K562 (cell line): ENCODE data around the gene KLHDC7B.

Source experiments
- ATF3 ChIP-seq, 2 experiments: fragments of 450-650 bp in 1 of 2; sonication (generic) in 1 of 2; formaldehyde crosslinking in 1 of 2; IDR thresholded peaks in 1 of 2; conservative IDR thresholded peaks in 1 of 2; 2 replicates each; pipeline versions ENCODE4 v1.6.1 to v1.8.1; 2016 to 2023; ENCODE audit warnings: mild to moderate bottlenecking in 2 of 2, moderate library complexity in 2 of 2, inconsistent platforms in 1 of 2, missing genetic modification reagents in 1 of 2
- CREB1 ChIP-seq, 2 experiments: sonication (generic) in 1 of 2; formaldehyde crosslinking in 1 of 2; IDR thresholded peaks; 2 replicates each; pipeline versions ENCODE4 v1.6.1 to v1.8.0; 2012 to 2022; ENCODE audit warnings: inconsistent platforms in 1 of 2, mild to moderate bottlenecking in 1 of 2, missing genetic modification reagents in 1 of 2, moderate library complexity in 1 of 2
- CTCF ChIP-seq, 3 experiments: IDR thresholded peaks in 2 of 3; conservative IDR thresholded peaks in 1 of 3; 2 replicates each; pipeline ENCODE4 v1.5.1; 2011 to 2012; ENCODE audit warnings: low read length in 3 of 3, mild to moderate bottlenecking in 3 of 3, control low read depth in 2 of 3, improper control_type of control experiment in 1 of 3, inconsistent platforms in 1 of 3, low read depth in 1 of 3, mixed read lengths in 1 of 3, moderate library complexity in 1 of 3; ENCODE audit not compliant: insufficient read depth in 2 of 3
- E4F1 ChIP-seq: fragments of 250-450 bp; sonication (Bioruptor Pico); IDR thresholded peaks from 2 replicates; pipeline ENCODE4 v1.5.0; 2021; ENCODE audit warnings: mild to moderate bottlenecking, borderline replicate concordance
- GTF2F1 ChIP-seq: IDR thresholded peaks from 2 replicates; pipeline ENCODE4 v1.6.1; 2011; ENCODE audit warnings: low read depth, low read length, improper control_type of control experiment
- HMG20A ChIP-seq: fragments of 450-650 bp; formaldehyde crosslinking; conservative IDR thresholded peaks from 2 replicates; pipeline ENCODE4 v1.4.0; 2020; ENCODE audit warnings: mild to moderate bottlenecking, mixed read lengths
- POLR2A ChIP-seq: fragments of 450-650 bp; conservative IDR thresholded peaks from 2 replicates; pipeline ENCODE4 v1.6.1; 2016
- TEAD4 ChIP-seq, 2 experiments: sonication (generic) in 1 of 2; formaldehyde crosslinking in 1 of 2; IDR thresholded peaks; 2 replicates each; pipeline versions ENCODE4 v1.6.1 to v1.8.0; 2012 to 2022; ENCODE audit warnings: borderline replicate concordance in 1 of 2, inconsistent platforms in 1 of 2, low read length in 1 of 2, mild to moderate bottlenecking in 1 of 2, missing genetic modification reagents in 1 of 2
- TGIF2 ChIP-seq: sonication (generic); formaldehyde crosslinking; IDR thresholded peaks from 2 replicates; pipeline ENCODE4 v1.8.1; 2022; ENCODE audit warnings: mild to moderate bottlenecking, missing genetic modification reagents, moderate library complexity
- UBTF ChIP-seq, 2 experiments: IDR thresholded peaks; 2 replicates each; pipeline ENCODE4 v1.6.1; 2012; ENCODE audit warnings: improper control_type of control experiment in 2 of 2, low read depth in 2 of 2, low read length in 2 of 2, borderline replicate concordance in 1 of 2
- ZNF12 ChIP-seq: sonication (generic); formaldehyde crosslinking; IDR thresholded peaks from 2 replicates; pipeline ENCODE4 v1.4.0; 2020; ENCODE audit warnings: mild to moderate bottlenecking, missing genetic modification reagents

- TF ChIP-seq HMG20A (CRISPR knock-in tag): no peak
- TF ChIP-seq ZNF12: no peak
- no peak for TF ChIP-seq CTCF (IDR thresholded peaks at IDR 0.05 in 2 of 3, conservative IDR thresholded peaks at IDR 0.05 in 1 of 3; ENCODE audit: insufficient read depth in 2 of 3, low read depth in 1 of 3, low read length in 3 of 3)
- no peak for TF ChIP-seq GTF2F1
- no peak for TF ChIP-seq CREB1 (IDR thresholded peaks at IDR 0.05)
- no peak for TF ChIP-seq CREB1 (CRISPR knock-in tag; IDR thresholded peaks at IDR 0.05)
- TF ChIP-seq ATF3 (IDR thresholded peaks at IDR 0.05): no peak
- TF ChIP-seq ATF3 (CRISPR knock-in tag; conservative IDR thresholded peaks at IDR 0.05): no peak
- TF ChIP-seq UBTF (IDR thresholded peaks at IDR 0.05; ENCODE audit: borderline replicate concordance in 1 of 2, low read depth in 2 of 2, low read length in 2 of 2): no peak
- no peak for TF ChIP-seq TEAD4 (IDR thresholded peaks at IDR 0.05; ENCODE audit: low read length)
- TF ChIP-seq TEAD4 (CRISPR knock-in tag; IDR thresholded peaks at IDR 0.05; ENCODE audit: borderline replicate concordance): no peak
- TF ChIP-seq TGIF2: no peak
- no peak for TF ChIP-seq POLR2A
- no peak for TF ChIP-seq E4F1 (CRISPR knock-in tag)
These were observed 14.7 kb upstream of the KLHDC7B start for GRCh38 chr22:50530877-50531545.
